Activated CD4-positive, alpha-beta T cell treated with anti-CD3 and anti-CD28 coated beads for 36 hours (primary cell): ENCODE results near the gene THSD4. TPM values are rescaled to one million over a fixed set of nuclear protein-coding genes. Genes with fewer than 3 reads are reported as not detected.
"Not testable (repeated sequence)": the region's sequence is repeated elsewhere in the genome, so short reads cannot be mapped to it uniquely, and the experiment has no call there.

Experiments used
- ATAC-seq: fragments of 200-7000 bp; cut with Tn5 transposase; one replicate; pipeline ENCODE4 v1.10.0; 2021; ENCODE audit warnings: mild to moderate bottlenecking, moderate library complexity
- CTCF ChIA-PET: fragments of 350-600 bp; sonication (Branson Sonifier 250); formaldehyde crosslinking; loops from one replicate; lab custom pipeline; 2021; ENCODE audit warnings: antibody characterized with exemption; lab: Charles Lee
- POLR2A ChIA-PET: fragments of 350-600 bp; sonication (Branson Sonifier 250); formaldehyde crosslinking; loops from one replicate; lab custom pipeline; 2021; ENCODE audit warnings: antibody characterized with exemption, inconsistent platforms; lab: Charles Lee
- DNase-seq: peaks from one replicate; pipeline ENCODE4 v3.0.0-alpha.2; 2020
- H3K27ac Mint-ChIP-seq: one replicate; pipeline ENCODE4 v1.8.0; 2021; ENCODE audit warnings: mixed read lengths
- H3K27me3 Mint-ChIP-seq: one replicate; pipeline ENCODE4 v1.8.0; 2021; ENCODE audit warnings: mixed read lengths
- H3K36me3 Mint-ChIP-seq: one replicate; pipeline ENCODE4 v1.8.0; 2021; ENCODE audit warnings: low read depth, mixed read lengths
- H3K4me1 Mint-ChIP-seq: one replicate; pipeline ENCODE4 v1.8.0; 2021; ENCODE audit warnings: mixed read lengths
- H3K4me3 Mint-ChIP-seq: one replicate; pipeline ENCODE4 v1.8.0; 2021; ENCODE audit warnings: mild to moderate bottlenecking, moderate library complexity, mixed read lengths
- H3K9me3 Mint-ChIP-seq: one replicate; pipeline ENCODE4 v1.8.0; 2021; ENCODE audit warnings: low read depth, mixed read lengths
- intact Hi-C, 2 experiments: fragments of 100-400 bp; cut with DNase I in 1 of 2; cut with micrococcal nuclease in 1 of 2; formaldehyde crosslinking; loops; one replicate each; pipeline versions ENCODE4 v1.14.2 to v1.15.1; 2022 to 2024; cut with DNase I, micrococcal nuclease
- total RNA-seq, 2 experiments: library from RNA; stranded (reverse); gene quantifications; one replicate each; pipeline ENCODE4 v1.2.3, GENCODE V29; 2021

Gene THSD4
- total RNA-seq, 2 experiments from 2014 or later = not detected

DNA sequence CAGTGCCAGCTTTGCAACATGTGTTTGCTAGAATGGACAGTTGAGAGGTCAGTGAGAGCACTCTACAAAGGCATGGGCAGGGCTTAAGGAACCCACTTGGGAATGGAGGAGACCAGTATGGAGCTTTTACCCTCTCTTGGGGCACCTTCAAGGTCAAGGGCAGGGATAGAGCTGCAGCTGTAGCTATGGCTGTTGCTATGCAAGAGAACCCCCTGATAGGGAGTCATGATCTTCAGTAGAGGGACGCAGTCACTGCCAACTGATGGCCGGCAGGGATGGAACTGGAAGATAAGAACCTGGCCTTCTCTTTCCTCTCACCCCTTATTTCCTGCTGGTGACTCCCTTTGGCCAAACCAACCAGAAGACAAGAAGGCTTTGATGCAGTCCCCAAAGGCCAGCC lies 40.3 kb downstream of the THSD4 start:
- Mint-ChIP-seq H3K36me3 (no peaks in the 10 kb centered on the region), H3K4me3 (no peak overlapping the region), H3K27ac (no peak overlapping the region), H3K4me1 (no peaks in the 10 kb centered on the region), H3K27me3 (no peaks in the 10 kb centered on the region), H3K9me3 (no peaks in the 10 kb centered on the region)
- DNase-seq = no peak
- CTCF ChIA-PET = no interaction called here
- POLR2A ChIA-PET = no interaction called here
- ATAC-seq = no peak
- intact Hi-C loops = no loop called here

DNA sequence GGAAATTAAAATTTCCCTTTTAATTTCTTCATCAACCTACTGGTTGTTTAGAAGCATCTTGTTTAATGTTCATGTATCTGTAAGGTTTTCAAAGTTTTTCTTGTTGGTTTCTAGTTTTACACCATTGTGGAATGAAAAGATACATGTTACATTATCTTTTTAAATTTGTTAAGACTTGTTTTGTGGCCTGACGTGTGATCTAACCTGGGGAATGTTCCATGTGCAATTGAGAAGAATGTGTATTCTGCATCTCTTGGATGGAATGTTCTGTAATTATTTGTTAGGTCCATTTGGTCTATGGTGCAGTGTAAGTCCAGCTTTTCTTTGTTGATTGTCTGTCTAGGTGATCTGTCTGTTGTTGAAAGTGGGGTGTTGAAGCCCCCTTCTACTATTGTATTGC lies 45.7 kb downstream of the THSD4 start:
- Mint-ChIP-seq H3K4me1 (no peaks in the 10 kb centered on the region), H3K9me3 (peaks cover 11% of the 10 kb centered on the region), H3K27me3 (peaks cover 19% of the 10 kb centered on the region), H3K36me3 (no peaks in the 10 kb centered on the region), H3K4me3 (no peak overlapping the region), H3K27ac (no peak overlapping the region)
- DNase-seq (no peak), ATAC-seq (no peak)
- ChIA-PET CTCF (no interaction called here), POLR2A (no interaction called here)
- intact Hi-C loops = no loop called here

DNA sequence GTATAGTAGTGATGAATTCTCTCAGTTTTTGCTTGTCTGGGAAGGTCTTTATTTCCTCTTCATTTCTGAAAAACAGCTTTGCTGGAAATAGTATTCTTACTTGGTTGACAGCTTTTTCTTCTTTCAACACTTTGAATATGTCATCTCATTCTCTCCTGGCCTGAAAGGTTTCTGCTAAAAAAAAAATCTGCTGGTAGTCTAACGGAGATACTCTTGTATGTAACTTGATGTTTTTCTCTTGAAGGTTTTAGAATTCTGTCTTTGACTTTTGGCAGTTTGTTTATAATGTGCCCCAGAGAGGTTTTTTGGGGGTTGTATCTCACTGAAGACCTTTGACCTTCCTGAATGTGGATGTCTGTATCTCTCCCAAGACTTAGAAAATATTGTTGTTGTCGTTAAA lies 47.0 kb downstream of the THSD4 start:
- no peak for DNase-seq
- H3K4me3 Mint-ChIP-seq = no peak overlapping the region
- peaks cover 24% of the 10 kb centered on the region for H3K27me3 Mint-ChIP-seq
- H3K4me1 Mint-ChIP-seq = no peaks in the 10 kb centered on the region
- ChIA-PET POLR2A (interaction anchor here (0.7 kb wide), 1 partner anchor 414 kb away, joined by 4 read pairs; no protein-coding TSS in a partner anchor), CTCF (interaction anchor here (1.4 kb wide), 1 partner anchor 11 kb away, joined by 3 read pairs; no protein-coding TSS in a partner anchor)
- no peak overlapping the region for H3K27ac Mint-ChIP-seq
- intact Hi-C loops = no loop called here
- no peaks in the 10 kb centered on the region for H3K36me3 Mint-ChIP-seq
- ATAC-seq = no peak
- peaks cover 11% of the 10 kb centered on the region for H3K9me3 Mint-ChIP-seq

DNA sequence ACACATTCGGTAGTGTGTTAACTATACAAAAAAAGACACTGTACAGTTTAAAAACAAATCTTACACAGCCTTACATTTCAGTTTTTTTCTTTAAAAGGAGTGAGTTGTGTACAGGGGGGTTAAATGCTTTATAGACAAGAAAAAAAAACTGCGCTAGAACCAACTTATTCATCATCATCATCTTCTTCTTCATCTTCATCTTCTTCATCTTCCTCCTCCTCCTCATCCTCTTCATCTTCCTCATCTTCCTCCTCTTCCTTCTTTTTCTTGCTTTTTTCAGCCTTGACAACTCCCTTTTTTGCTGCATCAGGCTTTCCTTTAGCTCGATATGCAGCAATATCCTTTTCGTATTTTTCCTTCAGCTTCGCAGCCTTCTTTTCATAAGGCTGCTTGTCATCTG lies 49.3 kb downstream of the THSD4 start:
- Mint-ChIP-seq H3K27me3 (peaks cover 32% of the 10 kb centered on the region), H3K9me3 (peaks cover 13% of the 10 kb centered on the region)
- intact Hi-C loops, H3K4me1 Mint-ChIP-seq, H3K36me3 Mint-ChIP-seq, DNase-seq, ATAC-seq, H3K27ac Mint-ChIP-seq, CTCF ChIA-PET, POLR2A ChIA-PET, H3K4me3 Mint-ChIP-seq: not testable (repeated sequence)

DNA sequence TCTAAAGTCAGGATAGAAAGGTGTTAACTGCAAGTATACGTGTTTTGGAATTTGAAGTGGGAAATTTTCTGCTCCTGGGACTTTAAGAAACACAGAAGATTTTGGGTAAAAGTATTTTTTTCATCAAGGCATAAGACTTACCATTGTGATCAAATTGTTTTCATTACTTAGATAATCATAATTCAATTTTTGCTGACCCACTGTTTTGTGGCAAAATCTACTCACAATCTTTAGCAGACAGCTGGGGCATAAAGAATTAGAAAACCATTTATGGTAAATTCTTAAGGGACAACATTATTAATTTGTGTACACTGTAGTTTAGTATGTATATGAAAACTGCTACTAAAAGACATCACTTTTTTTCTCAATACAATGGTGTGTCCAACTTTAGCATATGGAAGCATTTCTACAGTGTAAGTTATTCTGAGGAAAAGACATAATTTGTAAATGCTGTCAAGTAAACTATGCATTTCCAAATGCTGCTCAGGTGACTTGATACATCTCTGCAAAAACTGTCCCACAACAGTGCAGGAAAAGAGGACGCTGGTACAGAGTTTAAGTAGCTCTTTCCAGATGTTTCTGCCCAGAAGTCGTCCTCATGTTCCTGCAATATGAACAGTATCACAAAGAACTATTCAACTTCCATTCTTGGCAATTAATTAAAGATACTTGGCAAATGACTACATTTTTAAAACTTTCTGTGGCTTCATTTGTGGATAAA lies 52.3 kb downstream of the THSD4 start:
- Mint-ChIP-seq H3K27me3 (peaks cover 23% of the 10 kb centered on the region), H3K36me3 (no peaks in the 10 kb centered on the region), H3K4me1 (no peaks in the 10 kb centered on the region), H3K9me3 (peaks cover 10% of the 10 kb centered on the region), H3K4me3 (no peak overlapping the region), H3K27ac (no peak overlapping the region)
- intact Hi-C loops = no loop called here
- POLR2A ChIA-PET = no interaction called here
- CTCF ChIA-PET = no interaction called here
- DNase-seq (no peak), ATAC-seq (no peak)

DNA sequence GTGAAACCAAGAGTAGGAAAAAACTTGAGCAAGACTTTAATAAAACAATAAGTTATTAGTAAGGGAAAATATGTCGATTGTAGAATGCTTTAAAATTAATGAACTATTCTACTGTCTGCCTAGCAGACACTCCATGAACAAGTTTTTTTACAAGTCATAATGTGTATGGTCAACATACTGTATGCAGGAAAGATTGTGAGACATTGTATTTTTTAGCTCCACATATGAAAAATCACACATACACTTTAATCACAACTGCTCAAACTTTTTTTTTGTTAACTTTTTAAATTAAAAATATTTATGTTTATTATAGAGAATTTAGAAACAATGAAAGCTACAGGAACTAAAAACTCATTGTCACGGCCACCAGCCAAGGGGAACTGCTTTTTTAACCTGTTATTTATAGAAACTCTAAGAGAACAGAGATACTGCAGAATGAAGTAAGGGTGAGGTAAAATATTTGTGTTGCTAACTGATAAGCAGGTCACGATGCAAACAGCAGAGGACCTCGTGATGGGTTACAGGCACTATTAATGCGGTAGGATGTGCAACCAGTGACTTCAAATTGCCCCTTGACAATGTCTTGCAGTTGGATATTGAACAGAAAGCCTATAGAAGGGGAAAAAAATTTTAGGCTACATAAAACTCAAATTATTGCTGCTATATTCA lies 53.0 kb downstream of the THSD4 start:
- intact Hi-C loops = no loop called here
- DNase-seq (no peak), ATAC-seq (no peak)
- no peaks in the 10 kb centered on the region for H3K4me1 Mint-ChIP-seq
- no peak overlapping the region for H3K27ac Mint-ChIP-seq
- ChIA-PET POLR2A (no interaction called here), CTCF (no interaction called here)
- H3K27me3 Mint-ChIP-seq = peaks cover 20% of the 10 kb centered on the region
- no peaks in the 10 kb centered on the region for H3K36me3 Mint-ChIP-seq
- H3K9me3 Mint-ChIP-seq = peaks cover 7% of the 10 kb centered on the region
- no peak overlapping the region for H3K4me3 Mint-ChIP-seq

DNA sequence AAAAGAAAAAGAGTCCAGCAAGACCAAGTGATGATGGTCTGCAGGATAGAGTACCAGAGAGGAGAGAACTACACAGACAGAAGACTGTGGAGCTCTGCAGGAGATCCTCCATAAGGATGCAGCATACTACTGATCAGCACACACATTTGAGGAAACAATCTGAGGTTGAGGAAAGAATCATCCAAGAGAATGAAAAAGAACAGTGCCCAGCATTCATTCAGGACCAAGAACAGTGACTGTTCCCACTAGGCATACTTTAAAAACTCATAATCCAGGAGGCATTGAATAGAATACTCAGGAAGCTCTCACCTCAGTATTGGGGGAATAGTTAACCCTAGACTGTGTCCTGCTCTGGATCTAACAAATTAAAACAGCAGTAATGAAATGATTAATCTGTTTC lies 54.9 kb downstream of the THSD4 start:
- CTCF ChIA-PET = no interaction called here

DNA sequence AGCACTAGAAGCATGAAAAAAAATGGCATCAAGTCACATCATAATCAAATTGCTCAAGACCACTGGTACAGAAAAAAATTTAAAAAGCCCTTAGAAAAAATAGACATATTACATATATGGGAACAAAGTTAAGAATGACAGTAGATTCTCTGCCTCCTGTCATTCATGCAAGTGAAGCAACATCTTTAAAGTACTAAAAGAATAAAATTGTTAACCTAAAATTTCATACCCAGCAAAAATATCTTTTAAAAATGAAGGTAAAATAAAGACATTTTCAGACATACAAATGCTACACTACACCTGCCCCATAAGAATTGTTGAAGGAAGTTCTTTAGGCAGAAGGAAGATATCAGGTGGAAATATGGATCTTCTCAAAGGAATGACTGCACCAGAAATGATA lies 55.9 kb downstream of the THSD4 start:
- CTCF ChIA-PET = interaction anchor here (1.0 kb wide), 1 partner anchor 60 kb away, joined by 3 read pairs; no protein-coding TSS in a partner anchor

More for the DNA sequence above, 54.9 kb downstream of the THSD4 start:
- Mint-ChIP-seq H3K9me3 (peaks cover 12% of the 10 kb centered on the region), H3K36me3 (no peaks in the 10 kb centered on the region), H3K27me3 (peaks cover 22% of the 10 kb centered on the region), H3K4me1 (no peaks in the 10 kb centered on the region), H3K27ac (no peak overlapping the region), H3K4me3 (no peak overlapping the region)
- POLR2A ChIA-PET = interaction anchor here (0.6 kb wide), 1 partner anchor 474 kb away, joined by 3 read pairs; no protein-coding TSS in a partner anchor
- intact Hi-C loops = no loop called here
- ATAC-seq (no peak), DNase-seq (no peak)

DNA sequence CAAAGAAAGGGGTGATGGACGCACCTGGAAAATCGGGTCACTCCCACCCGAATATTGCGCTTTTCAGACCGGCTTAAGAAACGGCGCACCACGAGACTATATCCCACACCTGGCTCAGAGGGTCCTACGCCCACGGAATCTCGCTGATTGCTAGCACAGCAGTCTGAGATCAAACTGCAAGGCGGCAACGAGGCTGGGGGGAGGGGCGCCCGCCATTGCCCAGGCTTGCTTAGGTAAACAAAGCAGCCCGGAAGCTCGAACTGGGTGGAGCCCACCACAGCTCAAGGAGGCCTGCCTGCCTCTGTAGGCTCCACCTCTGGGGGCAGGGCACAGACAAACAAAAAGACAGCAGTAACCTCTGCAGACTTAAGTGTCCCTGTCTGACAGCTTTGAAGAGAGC lies 59.1 kb downstream of the THSD4 start:
- intact Hi-C loops, CTCF ChIA-PET, POLR2A ChIA-PET, H3K4me1 Mint-ChIP-seq, H3K27ac Mint-ChIP-seq, ATAC-seq, H3K27me3 Mint-ChIP-seq, H3K4me3 Mint-ChIP-seq, DNase-seq, H3K36me3 Mint-ChIP-seq: not testable (repeated sequence)
- peaks cover 11% of the 10 kb centered on the region for H3K9me3 Mint-ChIP-seq

More for the DNA sequence above, 55.9 kb downstream of the THSD4 start:
- Mint-ChIP-seq H3K4me3 (no peak overlapping the region), H3K4me1 (no peaks in the 10 kb centered on the region), H3K36me3 (no peaks in the 10 kb centered on the region), H3K9me3 (peaks cover 12% of the 10 kb centered on the region), H3K27me3 (peaks cover 18% of the 10 kb centered on the region), H3K27ac (no peak overlapping the region)
- ATAC-seq (no peak), DNase-seq (no peak)
- intact Hi-C loops = no loop called here
- POLR2A ChIA-PET = no interaction called here

DNA sequence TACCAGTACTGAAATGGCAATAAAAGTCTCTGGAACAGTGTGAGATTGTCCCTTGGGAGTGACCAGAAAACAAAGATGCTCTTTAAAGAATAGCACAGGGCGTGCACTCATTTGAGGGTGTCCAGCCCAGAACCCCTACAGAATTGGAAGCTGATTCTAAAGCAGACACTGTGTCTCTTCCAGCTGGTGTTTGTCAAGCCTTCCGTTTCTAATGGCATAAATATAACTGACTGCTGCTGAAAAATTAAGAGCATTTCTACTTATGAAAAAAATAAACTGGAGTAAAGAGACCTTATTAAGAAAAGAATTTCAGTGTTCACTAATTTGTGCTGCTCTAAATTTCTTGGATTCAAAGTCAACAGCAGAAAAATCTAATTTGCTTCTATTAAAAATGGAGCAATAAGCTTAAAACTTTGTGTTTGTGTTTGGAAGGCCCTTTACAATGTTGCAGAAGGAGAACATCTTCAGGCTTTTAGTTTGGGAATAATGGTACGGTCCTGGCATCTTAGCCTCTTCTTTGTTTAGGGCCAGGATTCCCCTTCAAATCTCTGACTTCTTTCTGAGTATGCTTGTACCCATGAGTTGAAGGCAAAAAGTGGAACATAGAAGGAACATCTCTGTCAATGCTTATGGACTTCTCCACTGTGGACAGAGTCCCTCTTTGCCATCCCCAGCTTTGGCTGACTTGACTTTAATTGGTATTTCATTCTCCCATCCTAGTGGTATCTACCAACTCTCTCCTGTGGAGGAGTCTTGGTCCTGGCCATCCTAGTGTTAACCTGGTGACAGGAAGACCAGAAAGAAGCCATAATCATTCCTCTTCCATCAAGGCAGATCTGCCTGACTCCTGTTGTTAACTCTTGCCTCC lies 65.9 kb downstream of the THSD4 start:
- Mint-ChIP-seq H3K27me3 (peaks cover 4% of the 10 kb centered on the region), H3K27ac (no peak overlapping the region), H3K9me3 (no peaks in the 10 kb centered on the region), H3K4me3 (no peak overlapping the region), H3K36me3 (no peaks in the 10 kb centered on the region), H3K4me1 (no peaks in the 10 kb centered on the region)
- CTCF ChIA-PET = no interaction called here
- POLR2A ChIA-PET = no interaction called here
- DNase-seq (no peak), ATAC-seq (no peak)
- intact Hi-C loops = no loop called here

DNA sequence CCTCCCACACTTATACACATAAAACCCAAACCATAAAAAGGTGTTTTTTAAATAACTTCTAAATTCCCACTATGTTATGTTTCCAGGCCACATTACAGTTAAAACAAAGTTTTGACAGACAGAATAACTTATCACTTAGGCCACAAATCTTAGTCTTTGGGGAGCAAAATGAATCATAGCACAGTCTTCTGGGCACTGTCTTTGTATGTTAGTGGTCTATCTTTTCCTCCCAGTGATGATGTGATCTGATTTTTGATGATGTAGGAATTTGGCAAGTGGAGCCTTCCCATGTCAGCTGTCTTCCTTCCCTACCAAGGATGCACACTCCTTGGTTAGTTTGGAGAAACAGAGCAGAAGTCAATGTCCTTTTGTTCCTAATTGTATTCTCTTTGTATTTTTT lies 67.3 kb downstream of the THSD4 start:
- DNase-seq = no peak

More for the DNA sequence above, 67.3 kb downstream of the THSD4 start:
- intact Hi-C loops = no loop called here
- POLR2A ChIA-PET = no interaction called here
- H3K9me3 Mint-ChIP-seq = no peaks in the 10 kb centered on the region
- no peak for ATAC-seq
- H3K4me1 Mint-ChIP-seq = no peaks in the 10 kb centered on the region
- no peaks in the 10 kb centered on the region for H3K36me3 Mint-ChIP-seq
- CTCF ChIA-PET = no interaction called here
- no peak overlapping the region for H3K27ac Mint-ChIP-seq
- peaks cover 4% of the 10 kb centered on the region for H3K27me3 Mint-ChIP-seq
- H3K4me3 Mint-ChIP-seq = no peak overlapping the region
